Keratinocyte (primary cell): Measurements from ENCODE around the gene SH2D3C.

Experiments used
- EZH2 ChIP-seq: IDR thresholded peaks from one replicate; pipeline ENCODE4 v1.6.1; 2012; ENCODE audit warnings: inconsistent platforms, mild to moderate bottlenecking, low read length, moderate library complexity
- TF ChIP-seq, protein P1 (sequence below), 3 experiments: IDR thresholded peaks in 1 of 3; conservative IDR thresholded peaks in 1 of 3; optimal IDR thresholded peaks in 1 of 3; 2 replicates in 2 of 3; 3 replicates in 1 of 3; pipeline versions ENCODE3 to v1.5.1; 2011; ENCODE audit warnings: low read length in 3 of 3, mild to moderate bottlenecking in 3 of 3, moderate library complexity in 2 of 3, control low read depth in 1 of 3, inconsistent platforms in 1 of 3; ENCODE audit not compliant: insufficient read depth in 2 of 3; ENCODE audit errors: extremely low read depth in 1 of 3

DNA sequence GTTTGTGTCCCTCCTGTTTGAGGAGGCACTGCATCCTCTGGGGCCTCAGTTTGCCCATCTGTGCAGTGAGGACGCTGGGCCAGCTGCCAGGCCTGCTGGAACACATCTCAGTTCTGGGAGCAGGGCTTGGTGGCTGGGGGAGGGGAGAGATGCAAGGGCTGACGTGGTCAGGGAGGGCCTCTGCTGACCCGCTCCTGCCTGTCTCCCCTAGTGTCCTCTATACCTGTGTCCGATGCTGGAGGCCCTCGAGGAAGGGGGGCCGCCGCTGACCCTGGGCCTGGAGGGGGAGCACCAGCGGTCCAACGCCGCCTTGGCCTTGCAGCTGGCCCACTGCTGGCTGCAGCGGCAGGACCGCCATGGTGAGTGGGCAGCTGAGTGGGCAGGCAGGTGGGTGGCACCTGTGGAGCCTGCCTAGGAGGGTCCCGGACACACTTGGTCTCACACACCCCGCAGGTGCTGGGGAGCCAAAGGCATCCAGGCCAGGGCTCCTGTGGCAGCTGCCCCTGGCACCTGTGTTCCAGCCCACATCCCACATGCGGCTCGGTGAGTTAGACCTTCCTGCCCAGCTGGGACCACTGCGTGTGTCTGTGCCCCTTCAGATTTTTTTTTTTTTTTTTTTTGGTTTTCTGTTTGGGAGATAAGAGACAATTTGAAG, 30.0 kb upstream of the SH2D3C start:
- TF ChIP-seq, protein P1, sequence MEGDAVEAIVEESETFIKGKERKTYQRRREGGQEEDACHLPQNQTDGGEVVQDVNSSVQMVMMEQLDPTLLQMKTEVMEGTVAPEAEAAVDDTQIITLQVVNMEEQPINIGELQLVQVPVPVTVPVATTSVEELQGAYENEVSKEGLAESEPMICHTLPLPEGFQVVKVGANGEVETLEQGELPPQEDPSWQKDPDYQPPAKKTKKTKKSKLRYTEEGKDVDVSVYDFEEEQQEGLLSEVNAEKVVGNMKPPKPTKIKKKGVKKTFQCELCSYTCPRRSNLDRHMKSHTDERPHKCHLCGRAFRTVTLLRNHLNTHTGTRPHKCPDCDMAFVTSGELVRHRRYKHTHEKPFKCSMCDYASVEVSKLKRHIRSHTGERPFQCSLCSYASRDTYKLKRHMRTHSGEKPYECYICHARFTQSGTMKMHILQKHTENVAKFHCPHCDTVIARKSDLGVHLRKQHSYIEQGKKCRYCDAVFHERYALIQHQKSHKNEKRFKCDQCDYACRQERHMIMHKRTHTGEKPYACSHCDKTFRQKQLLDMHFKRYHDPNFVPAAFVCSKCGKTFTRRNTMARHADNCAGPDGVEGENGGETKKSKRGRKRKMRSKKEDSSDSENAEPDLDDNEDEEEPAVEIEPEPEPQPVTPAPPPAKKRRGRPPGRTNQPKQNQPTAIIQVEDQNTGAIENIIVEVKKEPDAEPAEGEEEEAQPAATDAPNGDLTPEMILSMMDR (optimal IDR thresholded peaks at IDR 0.05 in 1 of 3, IDR thresholded peaks at IDR 0.05 in 1 of 3, conservative IDR thresholded peaks at IDR 0.05 in 1 of 3; ENCODE audit: extremely low read depth in 1 of 3, insufficient read depth in 2 of 3, low read length in 3 of 3) = no peak
- TF ChIP-seq EZH2 = no peak
